ENCODE measurements around the gene FAM163A. TPM values are rescaled to one million over a fixed set of nuclear protein-coding genes. Genes with fewer than 3 reads are reported as not detected.

The FAM163A gene
- total RNA-seq, 1 experiment from 2014 or later = 0.46 TPM

- Histone ChIP-seq H4K20me1 (ENCODE audit: control insufficient read depth, insufficient read depth, insufficient read length) (no peaks in the 10 kb centered on the region), H4K5ac (ENCODE audit: insufficient read length, low read depth, low read length) (no peak overlapping the region), H2AFZ (ENCODE audit: low read length) (no peak overlapping the region), H4K91ac (ENCODE audit: insufficient read length, low read depth, low read length) (no peak overlapping the region), H3K9ac (ENCODE audit: extremely low read depth, insufficient read length, low read length) (no peak overlapping the region), H3K79me1 (ENCODE audit: insufficient read depth, low read depth, low read length, poor library complexity, severe bottlenecking) (no peaks in the 10 kb centered on the region), H2BK120ac (ENCODE audit: low read depth, low read length, poor library complexity, severe bottlenecking) (no peak overlapping the region), H4K8ac (replicated peaks; ENCODE audit: insufficient read length, low read depth, low read length) (no peak overlapping the region), H3K27ac (ENCODE audit: insufficient read length, low read depth, low read length) (no peak overlapping the region), H3K18ac (ENCODE audit: insufficient read length, low read depth, low read length) (no peak overlapping the region), H2BK5ac (ENCODE audit: insufficient read length, low read length) (no peak overlapping the region), H2BK20ac (ENCODE audit: low read depth, low read length, poor library complexity, severe bottlenecking) (no peak overlapping the region), H3K14ac (ENCODE audit: insufficient read depth, low read length) (no peak overlapping the region), H2BK15ac (ENCODE audit: low read depth, low read length) (no peak overlapping the region), H2AK5ac (ENCODE audit: insufficient read length, low read length) (no peak overlapping the region), H3K56ac (ENCODE audit: insufficient read length, low read depth, low read length) (no peak overlapping the region), H3K23me2 (ENCODE audit: insufficient read length, low read depth, low read length, poor library complexity, severe bottlenecking) (no peaks in the 10 kb centered on the region), H3K4me2 (ENCODE audit: insufficient read depth, insufficient read length, low read length) (no peak overlapping the region), H3K27me3 (ENCODE audit: insufficient read depth, low read length) (no peaks in the 10 kb centered on the region), H3K79me2 (ENCODE audit: insufficient read depth, low read length) (no peaks in the 10 kb centered on the region), H3K4ac (ENCODE audit: low read depth, low read length) (no peak overlapping the region), H3K23ac (ENCODE audit: insufficient read length, low read depth, low read length) (no peak overlapping the region), H3T11ph (ENCODE audit: low read length) (no peak overlapping the region), H3K9me3 (ENCODE audit: control insufficient read depth, low read depth, low read length) (no peaks in the 10 kb centered on the region), H3K4me1 (ENCODE audit: insufficient read depth, low read length) (peaks cover 8% of the 10 kb centered on the region), H2BK12ac (ENCODE audit: insufficient read length, low read depth, low read length) (no peak overlapping the region)
- WGBS (ENCODE audit: extremely low coverage, insufficient read length, low lambda C conversion rate) = no CpG with 5 or more reads among the region's 2 CpGs
- H3K36me3 Mint-ChIP-seq (ENCODE audit: insufficient read depth in 1 of 3, low read depth in 3 of 3) = no peaks in the 10 kb centered on the region
- no peak overlapping the region for H3K27ac Mint-ChIP-seq
- no peaks in the 10 kb centered on the region for H3K9me3 Mint-ChIP-seq
- no peak overlapping the region for H3K4me3 Mint-ChIP-seq
- peaks cover 4% of the 10 kb centered on the region; the same call in 1 of the 2 replicates for H3K27me3 Mint-ChIP-seq (ENCODE audit: low read depth)
- DNase-seq = no peak
- no peak for TF ChIP-seq CTCF (conservative IDR thresholded peaks at IDR 0.05)
- H3K4me1 Mint-ChIP-seq = peaks cover 18 to 22% of the 10 kb centered on the region in 2 experiments
Measured at GRCh38 chr1:179785728-179786127, 42.6 kb downstream of the FAM163A start.

Measured in H9 (cell line).